ENCODE measurements around the gene STARD4. TPM values are rescaled to one million over a fixed set of nuclear protein-coding genes. Genes with fewer than 3 reads are reported as not detected.

Gene STARD4
- total and polyA plus RNA-seq, 9 of the 15 experiments (the other 6 are each of a cell fraction or from before 2014, with no cell fraction given) = 28.4 to 88.0 (median 34.0) TPM

DNA sequence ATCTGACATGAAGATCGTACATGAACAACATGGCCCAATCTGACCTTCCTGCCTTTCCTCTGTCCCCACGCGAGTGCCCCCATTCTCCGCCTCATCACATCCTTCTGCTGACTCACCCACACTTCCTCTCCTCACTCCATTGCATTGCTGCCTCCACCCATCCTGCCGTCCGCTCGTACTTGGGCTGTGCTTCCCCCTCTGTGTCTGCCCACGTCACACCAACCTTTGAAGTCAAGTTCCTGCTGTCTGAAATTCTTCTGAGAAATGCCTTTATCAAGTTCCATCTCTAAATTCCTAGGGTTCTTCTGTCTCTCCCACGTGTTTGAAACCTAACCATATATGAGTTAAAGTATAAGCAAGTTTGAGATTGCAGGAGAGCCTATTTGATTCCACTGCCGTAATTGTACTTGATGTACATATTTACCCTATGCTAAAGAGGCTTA is 18.0 kb upstream of the STARD4 start (continued):
- TF ChIP-seq MYNN (IDR thresholded peaks at IDR 0.05) (0 out of 2 replicates have a peak, but pooled peaks have one; percentile 17), MYNN (CRISPR knock-in tag; IDR thresholded peaks at IDR 0.05) (no peak), ZNF740 (CRISPR knock-in tag; IDR thresholded peaks at IDR 0.05) (no peak), ZNF740 (tag; IDR thresholded peaks at IDR 0.05) (no peak), ZNF695 (CRISPR knock-in tag; IDR thresholded peaks at IDR 0.05) (no peak), ESRRA (IDR thresholded peaks at IDR 0.05; ENCODE audit: borderline replicate concordance, low read depth) (peak; percentile 81), FUS (optimal IDR thresholded peaks at IDR 0.05; ENCODE audit: low read depth, low read length) (no peak), MAZ (CRISPR knock-in tag; conservative IDR thresholded peaks at IDR 0.05 in 1 of 2, IDR thresholded peaks at IDR 0.05 in 1 of 2) (peak; percentile 32 to 57; a peak in 2 of 4 replicates), BACH1 (tag; IDR thresholded peaks at IDR 0.05) (peak; percentile 58; the same call in 1 of the 2 replicates), ZNF146 (CRISPR knock-in tag; IDR thresholded peaks at IDR 0.05; ENCODE audit: unreplicated experiment) (no peak), BCOR (IDR thresholded peaks at IDR 0.05) (0 out of 2 replicates have a peak, but pooled peaks have one; percentile 36), ZFP30 (CRISPR knock-in tag; IDR thresholded peaks at IDR 0.05; ENCODE audit: borderline replicate concordance) (no peak), ZSCAN32 (CRISPR knock-in tag; IDR thresholded peaks at IDR 0.05) (no peak), ZC3H8 (IDR thresholded peaks at IDR 0.05) (no peak), SAFB2 (IDR thresholded peaks at IDR 0.05; ENCODE audit: borderline replicate concordance, low read depth, low read length, severe bottlenecking) (no peak), ETS2 (tag; IDR thresholded peaks at IDR 0.05; ENCODE audit: borderline replicate concordance, poor library complexity, severe bottlenecking) (no peak), SETDB1 (IDR thresholded peaks at IDR 0.05; ENCODE audit: low read length) (no peak), MCM5 (IDR thresholded peaks at IDR 0.05; ENCODE audit: low read depth) (no peak), ADNP (tag; IDR thresholded peaks at IDR 0.05) (no peak), MLX (CRISPR knock-in tag; conservative IDR thresholded peaks at IDR 0.05) (no peak), ARID1B (IDR thresholded peaks at IDR 0.05) (peak; percentile 78), XRCC4 (IDR thresholded peaks at IDR 0.05; ENCODE audit: extremely low read depth, insufficient read depth, insufficient read length) (no peak), ZKSCAN8 (CRISPR knock-in tag; IDR thresholded peaks at IDR 0.05) (no peak), ZNF274 (IDR thresholded peaks at IDR 0.05; ENCODE audit: borderline replicate concordance, low read depth, low read length) (no peak)
- TF ChIP-seq, protein P1, sequence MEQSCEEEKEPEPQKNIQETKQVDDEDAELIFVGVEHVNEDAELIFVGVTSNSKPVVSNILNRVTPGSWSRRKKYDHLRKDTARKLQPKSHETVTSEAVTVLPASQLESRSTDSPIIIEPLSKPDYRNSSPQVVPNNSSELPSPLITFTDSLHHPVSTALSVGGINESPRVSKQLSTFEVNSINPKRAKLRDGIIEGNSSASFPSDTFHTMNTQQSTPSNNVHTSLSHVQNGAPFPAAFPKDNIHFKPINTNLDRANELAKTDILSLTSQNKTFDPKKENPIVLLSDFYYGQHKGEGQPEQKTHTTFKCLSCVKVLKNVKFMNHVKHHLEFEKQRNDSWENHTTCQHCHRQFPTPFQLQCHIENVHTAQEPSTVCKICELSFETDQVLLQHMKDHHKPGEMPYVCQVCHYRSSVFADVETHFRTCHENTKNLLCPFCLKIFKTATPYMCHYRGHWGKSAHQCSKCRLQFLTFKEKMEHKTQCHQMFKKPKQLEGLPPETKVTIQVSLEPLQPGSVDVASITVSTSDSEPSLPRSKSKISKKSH (CRISPR knock-in tag; IDR thresholded peaks at IDR 0.05) = no peak
- TF ChIP-seq, protein P2, sequence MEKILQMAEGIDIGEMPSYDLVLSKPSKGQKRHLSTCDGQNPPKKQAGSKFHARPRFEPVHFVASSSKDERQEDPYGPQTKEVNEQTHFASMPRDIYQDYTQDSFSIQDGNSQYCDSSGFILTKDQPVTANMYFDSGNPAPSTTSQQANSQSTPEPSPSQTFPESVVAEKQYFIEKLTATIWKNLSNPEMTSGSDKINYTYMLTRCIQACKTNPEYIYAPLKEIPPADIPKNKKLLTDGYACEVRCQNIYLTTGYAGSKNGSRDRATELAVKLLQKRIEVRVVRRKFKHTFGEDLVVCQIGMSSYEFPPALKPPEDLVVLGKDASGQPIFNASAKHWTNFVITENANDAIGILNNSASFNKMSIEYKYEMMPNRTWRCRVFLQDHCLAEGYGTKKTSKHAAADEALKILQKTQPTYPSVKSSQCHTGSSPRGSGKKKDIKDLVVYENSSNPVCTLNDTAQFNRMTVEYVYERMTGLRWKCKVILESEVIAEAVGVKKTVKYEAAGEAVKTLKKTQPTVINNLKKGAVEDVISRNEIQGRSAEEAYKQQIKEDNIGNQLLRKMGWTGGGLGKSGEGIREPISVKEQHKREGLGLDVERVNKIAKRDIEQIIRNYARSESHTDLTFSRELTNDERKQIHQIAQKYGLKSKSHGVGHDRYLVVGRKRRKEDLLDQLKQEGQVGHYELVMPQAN (IDR thresholded peaks at IDR 0.05; ENCODE audit: borderline replicate concordance) = peak; percentile 40; the same call in 1 of the 2 replicates

Measured in K562 (cell line).